HUES48 (cell line): ENCODE data around the gene CYP2S1.
A peak's percentile ranks its signal among the peaks of the same experiment; 100 is the strongest.
"Not testable (repeated sequence)": the region's sequence is repeated elsewhere in the genome, so short reads cannot be mapped to it uniquely, and the experiment has no call there.

Experiments
- H3K27ac ChIP-seq: one replicate; pipeline ENCODE4 v1.7.0; 2013; ENCODE audit warnings: low read depth, low read length, inconsistent platforms
- H3K27me3 ChIP-seq: 2 replicates; pipeline ENCODE4 v1.6.1; 2013; ENCODE audit warnings: mild to moderate bottlenecking, low read length; ENCODE audit not compliant: control insufficient read depth, insufficient read depth
- H3K36me3 ChIP-seq: 2 replicates; pipeline ENCODE4 v1.6.1; 2013; ENCODE audit warnings: low read length; ENCODE audit not compliant: control insufficient read depth, insufficient read depth
- H3K4me1 ChIP-seq: 2 replicates; pipeline ENCODE4 v1.6.1; 2013; ENCODE audit warnings: mild to moderate bottlenecking, low read length; ENCODE audit not compliant: control insufficient read depth, insufficient read depth
- H3K4me3 ChIP-seq: 2 replicates; pipeline ENCODE4 v1.5.1; 2013; ENCODE audit warnings: mild to moderate bottlenecking, low read depth, low read length
- H3K9ac ChIP-seq: 2 replicates; pipeline ENCODE4 v1.6.1; 2013; ENCODE audit warnings: mild to moderate bottlenecking, low read depth, low read length, moderate library complexity
- H3K9me3 ChIP-seq: 2 replicates; pipeline ENCODE4 v1.6.1; 2013; ENCODE audit warnings: low read length; ENCODE audit not compliant: control insufficient read depth, insufficient read depth

Gene CYP2S1, protein sequence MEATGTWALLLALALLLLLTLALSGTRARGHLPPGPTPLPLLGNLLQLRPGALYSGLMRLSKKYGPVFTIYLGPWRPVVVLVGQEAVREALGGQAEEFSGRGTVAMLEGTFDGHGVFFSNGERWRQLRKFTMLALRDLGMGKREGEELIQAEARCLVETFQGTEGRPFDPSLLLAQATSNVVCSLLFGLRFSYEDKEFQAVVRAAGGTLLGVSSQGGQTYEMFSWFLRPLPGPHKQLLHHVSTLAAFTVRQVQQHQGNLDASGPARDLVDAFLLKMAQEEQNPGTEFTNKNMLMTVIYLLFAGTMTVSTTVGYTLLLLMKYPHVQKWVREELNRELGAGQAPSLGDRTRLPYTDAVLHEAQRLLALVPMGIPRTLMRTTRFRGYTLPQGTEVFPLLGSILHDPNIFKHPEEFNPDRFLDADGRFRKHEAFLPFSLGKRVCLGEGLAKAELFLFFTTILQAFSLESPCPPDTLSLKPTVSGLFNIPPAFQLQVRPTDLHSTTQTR

GRCh38 chr19:41192574-41193429 is at the start of gene CYP2S1:
Gene CYP2S1 (plus strand): TSS chr19:41193219. CDS start chr19:41193265, 46 bp downstream.
- H3K27me3 ChIP-seq, result no peaks in the 10 kb centered on the region
- peaks cover 43% of the 10 kb centered on the region for H3K4me1 ChIP-seq
- H3K27ac ChIP-seq, result peak within 1 kb of the TSS; percentile 72
- H3K9me3 ChIP-seq, result no peaks in the 10 kb centered on the region
- peaks cover 34% of the 10 kb centered on the region for H3K36me3 ChIP-seq
- peak within 1 kb of the TSS; percentile 66 for H3K9ac ChIP-seq
- peak within 1 kb of the TSS; percentile 86 for H3K4me3 ChIP-seq

DNA sequence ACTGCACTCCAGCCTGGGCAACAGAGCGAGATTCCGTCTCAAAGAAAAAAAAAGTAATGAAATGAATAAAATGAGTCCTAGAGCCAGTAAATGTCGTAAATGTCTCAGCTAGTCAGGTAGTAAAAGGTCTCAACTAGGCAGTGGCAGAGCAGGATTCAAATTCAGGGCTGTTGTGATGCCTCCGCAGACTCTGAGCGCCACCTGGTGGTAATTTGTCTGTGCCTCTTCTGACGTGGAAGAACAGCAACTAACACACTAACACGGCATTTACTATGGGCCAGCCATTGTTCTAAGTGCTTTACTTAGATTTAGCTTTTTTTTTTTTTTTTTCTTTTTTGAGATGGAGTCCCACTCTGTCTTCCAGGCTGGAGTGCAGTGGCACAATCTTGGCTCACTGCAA is 48.6 kb upstream of the CYP2S1 start:
- no peak overlapping the region for H3K4me3 ChIP-seq
- H3K27ac ChIP-seq, result no peak overlapping the region
- H3K9me3 ChIP-seq, result no peaks in the 10 kb centered on the region
- H3K4me1 ChIP-seq, result no peaks in the 10 kb centered on the region
- no peaks in the 10 kb centered on the region for H3K36me3 ChIP-seq
- no peaks in the 10 kb centered on the region for H3K27me3 ChIP-seq
- no peak overlapping the region for H3K9ac ChIP-seq

DNA sequence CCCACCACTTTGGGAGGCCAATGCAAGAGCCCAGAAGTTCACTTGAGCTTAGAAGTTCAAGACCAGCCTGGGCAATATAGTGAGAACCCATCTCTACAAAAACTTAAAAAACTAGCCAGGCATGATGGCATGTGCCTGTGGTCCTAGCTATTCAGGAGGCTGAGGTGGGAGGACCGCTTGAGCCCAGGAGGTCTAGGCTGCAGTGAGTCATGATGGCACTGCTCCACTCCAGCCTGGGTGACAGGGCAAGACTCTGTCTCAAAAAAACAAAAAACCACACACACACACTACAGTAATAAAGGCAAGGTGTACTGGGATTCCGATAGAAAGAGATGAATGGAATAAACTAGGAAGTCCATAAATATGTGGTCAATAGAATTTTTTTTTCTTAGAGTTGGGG is 43.2 kb upstream of the CYP2S1 start:
- Histone ChIP-seq H3K4me1 (no peaks in the 10 kb centered on the region), H3K27me3 (no peaks in the 10 kb centered on the region), H3K9me3 (no peaks in the 10 kb centered on the region), H3K27ac (no peak overlapping the region), H3K9ac (no peak overlapping the region), H3K36me3 (no peaks in the 10 kb centered on the region), H3K4me3 (no peak overlapping the region)

- H3K9ac ChIP-seq, H3K27ac ChIP-seq, H3K4me1 ChIP-seq, H3K9me3 ChIP-seq, H3K36me3 ChIP-seq, H3K27me3 ChIP-seq, H3K4me3 ChIP-seq: not testable (repeated sequence)
These were observed 42.0 kb upstream of the CYP2S1 start for GRCh38 chr19:41150986-41151385.

DNA sequence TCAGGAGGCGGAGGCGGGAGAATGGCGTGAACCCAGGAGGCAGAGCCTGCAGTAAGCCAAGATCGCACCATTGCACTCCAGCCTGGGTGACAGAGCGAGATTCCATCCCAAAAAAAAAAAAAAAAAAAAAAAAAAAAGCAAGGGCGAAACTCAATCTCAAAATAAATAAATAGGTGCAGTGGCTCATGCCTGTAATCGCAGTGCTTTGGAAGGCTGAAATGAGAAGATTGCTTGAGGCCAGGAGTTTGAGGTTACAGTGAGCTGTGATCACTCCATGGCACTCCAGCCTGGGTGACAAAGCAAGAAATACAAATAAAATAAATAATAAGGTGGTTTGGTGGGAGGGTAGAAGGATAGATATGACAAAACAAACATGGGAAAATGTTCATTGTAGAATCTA is 39.0 kb upstream of the CYP2S1 start:
- no peak overlapping the region for H3K4me3 ChIP-seq
- H3K4me1 ChIP-seq, result no peaks in the 10 kb centered on the region
- H3K36me3 ChIP-seq, result no peaks in the 10 kb centered on the region
- no peak overlapping the region for H3K27ac ChIP-seq
- no peak overlapping the region for H3K9ac ChIP-seq
- H3K27me3 ChIP-seq, result no peaks in the 10 kb centered on the region
- H3K9me3 ChIP-seq, result peaks cover 9% of the 10 kb centered on the region; the same call in 1 of the 2 replicates

DNA sequence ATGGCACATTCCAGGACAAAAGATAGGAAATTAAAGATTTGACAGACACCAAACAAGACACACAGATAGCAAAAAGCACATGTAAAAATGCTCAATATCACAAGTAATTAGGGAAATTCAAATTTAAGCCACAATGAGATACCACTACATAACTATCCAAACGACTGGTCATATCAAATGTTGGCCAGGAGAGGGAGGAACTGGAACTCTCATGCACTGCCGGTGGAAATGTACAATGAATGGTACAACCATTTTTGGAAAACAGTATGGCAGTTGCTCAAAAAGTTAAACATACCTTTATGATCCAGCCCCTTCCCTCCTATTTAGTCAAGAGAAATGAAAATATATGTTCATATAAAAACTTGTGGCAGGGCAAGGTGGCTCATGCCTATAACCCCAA is 36.8 kb upstream of the CYP2S1 start:
- H3K4me1 ChIP-seq, result no peaks in the 10 kb centered on the region
- H3K9ac ChIP-seq, result no peak overlapping the region
- no peaks in the 10 kb centered on the region for H3K27me3 ChIP-seq
- no peak overlapping the region for H3K27ac ChIP-seq
- no peaks in the 10 kb centered on the region for H3K36me3 ChIP-seq
- no peak overlapping the region for H3K4me3 ChIP-seq
- peaks cover 9% of the 10 kb centered on the region; the same call in 1 of the 2 replicates for H3K9me3 ChIP-seq

GRCh38 chr19:41159881-41160280 is 33.1 kb upstream of the CYP2S1 start:
- Histone ChIP-seq H3K4me1 (no peaks in the 10 kb centered on the region), H3K27me3 (no peaks in the 10 kb centered on the region), H3K27ac (no peak overlapping the region), H3K36me3 (no peaks in the 10 kb centered on the region), H3K9ac (no peak overlapping the region), H3K4me3 (no peak overlapping the region), H3K9me3 (peaks cover 9% of the 10 kb centered on the region; the same call in 1 of the 2 replicates)

- no peaks in the 10 kb centered on the region for H3K4me1 ChIP-seq
These were observed 31.1 kb upstream of the CYP2S1 start for GRCh38 chr19:41161903-41162302.

DNA sequence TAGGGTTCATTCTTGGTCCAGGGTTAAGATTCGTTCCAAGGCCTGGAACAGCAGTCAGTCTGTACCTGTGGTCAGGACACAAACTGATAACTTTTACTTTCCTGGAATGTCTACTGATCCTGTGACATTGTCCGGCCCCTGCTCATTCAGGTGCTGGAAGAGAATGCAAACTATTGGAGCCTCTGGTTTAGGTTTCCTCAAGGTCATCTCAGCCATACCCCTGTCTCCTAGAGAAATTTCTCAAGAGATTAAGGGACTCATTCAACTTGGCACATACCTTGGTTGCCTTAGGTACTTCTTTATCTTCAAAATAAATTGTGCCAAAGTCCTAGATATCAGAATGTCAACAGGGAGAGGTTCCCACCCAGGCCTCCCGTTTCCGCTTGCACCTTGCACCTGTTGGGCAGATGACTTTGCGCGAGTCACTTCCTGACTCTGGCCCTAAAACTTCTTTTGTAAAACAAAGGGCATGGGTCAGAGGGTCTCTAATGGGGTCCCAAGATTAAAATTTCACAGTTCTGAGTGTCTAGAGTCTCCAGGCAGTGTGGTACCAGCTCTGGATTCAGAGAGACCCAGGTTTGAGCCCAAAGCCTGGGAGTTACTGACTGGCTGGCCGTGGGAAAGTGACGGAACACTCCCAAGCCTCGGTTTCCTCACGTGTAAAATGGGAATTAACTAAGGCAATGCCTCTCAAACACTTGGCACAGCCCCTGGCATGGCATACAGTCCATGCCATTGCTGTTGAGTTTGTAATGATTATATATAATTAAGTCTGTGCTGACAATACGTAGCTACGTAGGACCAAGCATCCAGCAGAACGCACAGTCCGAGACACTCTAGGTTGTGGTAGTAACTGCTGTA is 25.8 kb upstream of the CYP2S1 start:
- H3K4me1 ChIP-seq, result no peaks in the 10 kb centered on the region
- no peaks in the 10 kb centered on the region for H3K9me3 ChIP-seq
- H3K36me3 ChIP-seq, result no peaks in the 10 kb centered on the region
- H3K27me3 ChIP-seq, result no peaks in the 10 kb centered on the region
- no peak overlapping the region for H3K9ac ChIP-seq
- H3K4me3 ChIP-seq, result no peak overlapping the region
- peak overlapping the region; percentile 10 for H3K27ac ChIP-seq

More at GRCh38 chr19:41161903-41162302, 31.1 kb upstream of the CYP2S1 start:
- Histone ChIP-seq H3K4me3 (no peak overlapping the region), H3K9me3 (peaks cover 3% of the 10 kb centered on the region; the same call in 1 of the 2 replicates), H3K9ac (no peak overlapping the region), H3K36me3 (no peaks in the 10 kb centered on the region), H3K27me3 (no peaks in the 10 kb centered on the region), H3K27ac (no peak overlapping the region)

DNA sequence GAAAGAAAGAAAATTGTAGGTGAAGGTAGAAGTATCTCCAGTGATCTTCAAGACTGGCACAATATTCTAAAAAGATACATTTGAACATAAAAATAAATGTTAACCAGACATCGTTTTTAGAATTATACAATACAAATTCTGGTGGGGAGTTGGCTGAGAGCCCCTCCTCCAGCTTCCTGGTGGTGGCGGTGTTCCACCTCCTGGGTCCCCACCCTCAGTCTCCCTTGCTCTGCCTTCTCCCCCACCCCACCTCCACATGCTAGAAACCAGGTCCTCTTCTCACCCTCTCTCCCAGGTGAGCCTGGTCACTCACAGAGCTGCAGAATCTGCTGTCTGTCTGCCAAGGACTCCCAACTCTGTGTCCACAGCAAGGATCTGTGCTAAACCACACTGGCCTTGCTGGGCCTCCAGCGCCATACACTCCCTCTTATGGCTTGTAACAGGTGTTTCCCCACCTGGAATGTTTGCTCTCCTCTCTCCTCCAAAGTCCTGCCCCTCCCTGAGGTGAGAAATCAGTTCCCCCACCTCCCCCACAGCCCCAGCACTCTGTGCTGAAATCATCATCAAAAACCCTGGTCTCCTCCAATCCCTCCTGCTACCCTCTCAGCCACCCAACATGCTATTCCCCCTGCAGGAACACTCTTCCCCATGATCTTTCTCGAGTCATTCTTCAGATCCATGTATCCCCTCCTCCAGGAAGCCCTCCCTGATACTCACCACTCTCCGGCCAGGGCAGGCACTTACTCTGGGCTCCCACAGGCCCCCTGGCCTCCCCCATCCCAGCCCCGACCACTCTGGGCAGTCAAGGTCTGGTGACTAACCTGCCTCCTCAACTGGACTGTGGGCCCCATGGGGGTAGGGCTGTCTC is 20.5 kb upstream of the CYP2S1 start:
- Histone ChIP-seq H3K4me3 (no peak overlapping the region), H3K36me3 (no peaks in the 10 kb centered on the region), H3K4me1 (peaks cover 8% of the 10 kb centered on the region), H3K27me3 (no peaks in the 10 kb centered on the region), H3K9ac (no peak overlapping the region), H3K27ac (no peak overlapping the region), H3K9me3 (no peaks in the 10 kb centered on the region)
